GF-D8 (cell line): ENCODE results near the gene PCBP2.
A peak's percentile ranks its signal among the peaks of the same experiment; 100 is the strongest.
"Not testable (repeated sequence)": the region's sequence is repeated elsewhere in the genome, so short reads cannot be mapped to it uniquely, and the experiment has no call there.

Experiments used
- DNase-seq: peaks from one replicate; lab custom pipeline; 2025; lab: John Stamatoyannopoulos, UW

Gene PCBP2

GRCh38 chr12:53451661-53452158, at the start of gene PCBP2:
TSS of gene PCBP2 (plus strand) at chr12:53452102. CDS start at chr12:53454801, 2,699 bp downstream.
- peak; percentile 97 for DNase-seq

GRCh38 chr12:53402351-53402750, 49.6 kb upstream of the PCBP2 start:
- not testable (repeated sequence) for DNase-seq

GRCh38 chr12:53402871-53403270, 49.0 kb upstream of the PCBP2 start:
- DNase-seq, result no peak

- no peak for DNase-seq
Measured at GRCh38 chr12:53410951-53411350, 41.0 kb upstream of the PCBP2 start.

- DNase-seq, result no peak
Measured at GRCh38 chr12:53413485-53414204, 38.3 kb upstream of the PCBP2 start.

GRCh38 chr12:53414756-53415417, 37.0 kb upstream of the PCBP2 start:
- no peak for DNase-seq

- not testable (repeated sequence) for DNase-seq
Measured at GRCh38 chr12:53415752-53416389, 36.0 kb upstream of the PCBP2 start.

GRCh38 chr12:53417291-53417816, 34.5 kb upstream of the PCBP2 start:
- peak; percentile 60 for DNase-seq

GRCh38 chr12:53418221-53418620, 33.7 kb upstream of the PCBP2 start:
- no peak for DNase-seq

- DNase-seq, result no peak
Measured at GRCh38 chr12:53419756-53420155, 32.1 kb upstream of the PCBP2 start.

GRCh38 chr12:53422247-53422646, 29.7 kb upstream of the PCBP2 start:
- DNase-seq, result not testable (repeated sequence)

GRCh38 chr12:53423597-53423996, 28.3 kb upstream of the PCBP2 start, which contains the start of gene AMHR2:
TSS of gene AMHR2 (plus strand) at chr12:53423855. CDS start at chr12:53423935, 80 bp downstream.
- DNase-seq, result no peak

GRCh38 chr12:53424626-53425514, 27.0 kb upstream of the PCBP2 start:
- DNase-seq, result no peak

- DNase-seq, result no peak
Measured at GRCh38 chr12:53425515-53426150, 26.3 kb upstream of the PCBP2 start.

- DNase-seq, result no peak
Measured at GRCh38 chr12:53427905-53428594, 23.9 kb upstream of the PCBP2 start.

- no peak for DNase-seq
Measured at GRCh38 chr12:53428741-53429140, 23.2 kb upstream of the PCBP2 start.

- DNase-seq, result no peak
Measured at GRCh38 chr12:53430116-53430515, 21.8 kb upstream of the PCBP2 start.

GRCh38 chr12:53431187-53431586, 20.7 kb upstream of the PCBP2 start:
- DNase-seq, result no peak

- DNase-seq, result not testable (repeated sequence)
Measured at GRCh38 chr12:53435326-53435725, 16.6 kb upstream of the PCBP2 start.

GRCh38 chr12:53439582-53439981, 12.3 kb upstream of the PCBP2 start:
- not testable (repeated sequence) for DNase-seq
